ENCODE data around the gene ZNF302.

Gene ZNF302

GRCh38 chr19:34692549-34692948 lies 15.1 kb downstream of the ZNF302 start:
- no peaks in the 10 kb centered on the region for H3K27me3 ChIP-seq (replicated peaks; ENCODE audit: control insufficient read depth, insufficient read depth, low read length)
- H3K4me1 ChIP-seq (ENCODE audit: control insufficient read depth, insufficient read depth, low read length), result no peaks in the 10 kb centered on the region
- no peaks in the 10 kb centered on the region for H3K36me3 ChIP-seq (ENCODE audit: control insufficient read depth, insufficient read depth, low read length, severe bottlenecking)
- H3K9me3 ChIP-seq (ENCODE audit: control insufficient read depth, low read length), result peaks cover 14% of the 10 kb centered on the region
- no peak for DNase-seq (ENCODE audit: low read depth)
- no peak overlapping the region for H3K9ac ChIP-seq (ENCODE audit: low read length)
- H3K4me3 ChIP-seq (ENCODE audit: low read length), result no peak overlapping the region

- Histone ChIP-seq H3K9me3 (ENCODE audit: control insufficient read depth, low read length) (no peaks in the 10 kb centered on the region), H3K4me3 (ENCODE audit: low read length) (no peak overlapping the region)
- DNase-seq (ENCODE audit: low read depth), result no peak
Observed at GRCh38 chr19:34707661-34708060, 30.2 kb downstream of the ZNF302 start.

GRCh38 chr19:34711890-34712289 lies 34.4 kb downstream of the ZNF302 start:
- no peaks in the 10 kb centered on the region for H3K36me3 ChIP-seq (ENCODE audit: control insufficient read depth, insufficient read depth, low read length, severe bottlenecking)
- no peaks in the 10 kb centered on the region for H3K4me1 ChIP-seq (ENCODE audit: control insufficient read depth, insufficient read depth, low read length)
- H3K9me3 ChIP-seq (ENCODE audit: control insufficient read depth, low read length), result peaks cover 20% of the 10 kb centered on the region
- H3K4me3 ChIP-seq (ENCODE audit: low read length), result no peak overlapping the region
- no peak for DNase-seq (ENCODE audit: low read depth)
- no peak overlapping the region for H3K9ac ChIP-seq (ENCODE audit: low read length)
- H3K27me3 ChIP-seq (replicated peaks; ENCODE audit: control insufficient read depth, insufficient read depth, low read length), result no peaks in the 10 kb centered on the region

More at GRCh38 chr19:34707661-34708060, 30.2 kb downstream of the ZNF302 start:
- no peaks in the 10 kb centered on the region for H3K36me3 ChIP-seq (ENCODE audit: control insufficient read depth, insufficient read depth, low read length, severe bottlenecking)
- H3K27me3 ChIP-seq (replicated peaks; ENCODE audit: control insufficient read depth, insufficient read depth, low read length), result no peaks in the 10 kb centered on the region
- no peak overlapping the region for H3K9ac ChIP-seq (ENCODE audit: low read length)
- no peaks in the 10 kb centered on the region for H3K4me1 ChIP-seq (ENCODE audit: control insufficient read depth, insufficient read depth, low read length)

GRCh38 chr19:34712395-34713261 lies 35.1 kb downstream of the ZNF302 start:
- Histone ChIP-seq H3K27me3 (replicated peaks; ENCODE audit: control insufficient read depth, insufficient read depth, low read length) (no peaks in the 10 kb centered on the region), H3K36me3 (ENCODE audit: control insufficient read depth, insufficient read depth, low read length, severe bottlenecking) (no peaks in the 10 kb centered on the region), H3K4me1 (ENCODE audit: control insufficient read depth, insufficient read depth, low read length) (no peaks in the 10 kb centered on the region), H3K4me3 (ENCODE audit: low read length) (no peak overlapping the region), H3K9ac (ENCODE audit: low read length) (no peak overlapping the region), H3K9me3 (ENCODE audit: control insufficient read depth, low read length) (peaks cover 20% of the 10 kb centered on the region)
- peak; percentile 93 for DNase-seq (ENCODE audit: low read depth)

- H3K36me3 ChIP-seq (ENCODE audit: control insufficient read depth, insufficient read depth, low read length, severe bottlenecking), result no peaks in the 10 kb centered on the region
- no peak overlapping the region for H3K4me3 ChIP-seq (ENCODE audit: low read length)
- H3K9me3 ChIP-seq (ENCODE audit: control insufficient read depth, low read length), result peaks cover 20% of the 10 kb centered on the region
- no peaks in the 10 kb centered on the region for H3K27me3 ChIP-seq (replicated peaks; ENCODE audit: control insufficient read depth, insufficient read depth, low read length)
- H3K4me1 ChIP-seq (ENCODE audit: control insufficient read depth, insufficient read depth, low read length), result no peaks in the 10 kb centered on the region
- no peak for DNase-seq (ENCODE audit: low read depth)
- H3K9ac ChIP-seq (ENCODE audit: low read length), result no peak overlapping the region
Observed at GRCh38 chr19:34713262-34713637, 35.8 kb downstream of the ZNF302 start.

GRCh38 chr19:34715357-34715756 lies 37.9 kb downstream of the ZNF302 start:
- peaks cover 20% of the 10 kb centered on the region for H3K9me3 ChIP-seq (ENCODE audit: control insufficient read depth, low read length)

GRCh38 chr19:34722353-34722752 lies 44.9 kb downstream of the ZNF302 start:
- Histone ChIP-seq H3K4me3 (ENCODE audit: low read length) (no peak overlapping the region), H3K36me3 (ENCODE audit: control insufficient read depth, insufficient read depth, low read length, severe bottlenecking) (no peaks in the 10 kb centered on the region), H3K27me3 (replicated peaks; ENCODE audit: control insufficient read depth, insufficient read depth, low read length) (peaks cover 11% of the 10 kb centered on the region), H3K9me3 (ENCODE audit: control insufficient read depth, low read length) (no peaks in the 10 kb centered on the region), H3K4me1 (ENCODE audit: control insufficient read depth, insufficient read depth, low read length) (no peaks in the 10 kb centered on the region), H3K9ac (ENCODE audit: low read length) (no peak overlapping the region)
- DNase-seq (ENCODE audit: low read depth), result no peak

More at GRCh38 chr19:34715357-34715756, 37.9 kb downstream of the ZNF302 start:
- Histone ChIP-seq H3K36me3 (ENCODE audit: control insufficient read depth, insufficient read depth, low read length, severe bottlenecking) (no peaks in the 10 kb centered on the region), H3K4me1 (ENCODE audit: control insufficient read depth, insufficient read depth, low read length) (no peaks in the 10 kb centered on the region), H3K9ac (ENCODE audit: low read length) (no peak overlapping the region), H3K4me3 (ENCODE audit: low read length) (no peak overlapping the region), H3K27me3 (replicated peaks; ENCODE audit: control insufficient read depth, insufficient read depth, low read length) (no peaks in the 10 kb centered on the region)
- no peak for DNase-seq (ENCODE audit: low read depth)

- Histone ChIP-seq H3K36me3 (ENCODE audit: control insufficient read depth, insufficient read depth, low read length, severe bottlenecking) (no peaks in the 10 kb centered on the region), H3K9ac (ENCODE audit: low read length) (no peak overlapping the region), H3K9me3 (ENCODE audit: control insufficient read depth, low read length) (no peaks in the 10 kb centered on the region), H3K27me3 (replicated peaks; ENCODE audit: control insufficient read depth, insufficient read depth, low read length) (peaks cover 11% of the 10 kb centered on the region), H3K4me3 (ENCODE audit: low read length) (no peak overlapping the region), H3K4me1 (ENCODE audit: control insufficient read depth, insufficient read depth, low read length) (no peaks in the 10 kb centered on the region)
- no peak for DNase-seq (ENCODE audit: low read depth)
Observed at GRCh38 chr19:34725400-34725799, 47.9 kb downstream of the ZNF302 start.

- Histone ChIP-seq H3K9me3 (ENCODE audit: control insufficient read depth, low read length) (no peaks in the 10 kb centered on the region), H3K27me3 (replicated peaks; ENCODE audit: control insufficient read depth, insufficient read depth, low read length) (peaks cover 4% of the 10 kb centered on the region), H3K4me3 (ENCODE audit: low read length) (no peak overlapping the region), H3K4me1 (ENCODE audit: control insufficient read depth, insufficient read depth, low read length) (peaks cover 14% of the 10 kb centered on the region), H3K9ac (ENCODE audit: low read length) (no peak overlapping the region), H3K36me3 (ENCODE audit: control insufficient read depth, insufficient read depth, low read length, severe bottlenecking) (peaks cover 10% of the 10 kb centered on the region)
- no peak for DNase-seq (ENCODE audit: low read depth)
Observed at GRCh38 chr19:34731019-34731829, 53.7 kb downstream of the ZNF302 start.

- H3K27me3 ChIP-seq (replicated peaks; ENCODE audit: control insufficient read depth, insufficient read depth, low read length), result no peaks in the 10 kb centered on the region
- peaks cover 14% of the 10 kb centered on the region for H3K4me1 ChIP-seq (ENCODE audit: control insufficient read depth, insufficient read depth, low read length)
- no peak overlapping the region for H3K9ac ChIP-seq (ENCODE audit: low read length)
- H3K9me3 ChIP-seq (ENCODE audit: control insufficient read depth, low read length), result peaks cover 5% of the 10 kb centered on the region
- H3K4me3 ChIP-seq (ENCODE audit: low read length), result no peak overlapping the region
- no peak for DNase-seq (ENCODE audit: low read depth)
- peaks cover 15% of the 10 kb centered on the region for H3K36me3 ChIP-seq (ENCODE audit: control insufficient read depth, insufficient read depth, low read length, severe bottlenecking)
Observed at GRCh38 chr19:34731964-34732363, 54.5 kb downstream of the ZNF302 start.

GRCh38 chr19:34732612-34733211 lies 55.2 kb downstream of the ZNF302 start:
- H3K36me3 ChIP-seq (ENCODE audit: control insufficient read depth, insufficient read depth, low read length, severe bottlenecking), result peaks cover 22% of the 10 kb centered on the region
- H3K4me3 ChIP-seq (ENCODE audit: low read length), result peak overlapping the region; percentile 100
- DNase-seq (ENCODE audit: low read depth), result no peak
- H3K27me3 ChIP-seq (replicated peaks; ENCODE audit: control insufficient read depth, insufficient read depth, low read length), result no peaks in the 10 kb centered on the region
- peak overlapping the region; percentile 97 for H3K9ac ChIP-seq (ENCODE audit: low read length)
- peaks cover 12% of the 10 kb centered on the region for H3K9me3 ChIP-seq (ENCODE audit: control insufficient read depth, low read length)
- peaks cover 14% of the 10 kb centered on the region for H3K4me1 ChIP-seq (ENCODE audit: control insufficient read depth, insufficient read depth, low read length)
